HG03378 (cell line): Measurements from ENCODE around the gene PLCE1.

Experiments used
- ATAC-seq: cut with Tn5 transposase; IDR thresholded peaks from one replicate; pipeline ENCODE4 v1.9.1; 2021; ENCODE audit warnings: mild to moderate bottlenecking, moderate library complexity; ENCODE audit not compliant: unreplicated experiment

PLCE1 gene

DNA sequence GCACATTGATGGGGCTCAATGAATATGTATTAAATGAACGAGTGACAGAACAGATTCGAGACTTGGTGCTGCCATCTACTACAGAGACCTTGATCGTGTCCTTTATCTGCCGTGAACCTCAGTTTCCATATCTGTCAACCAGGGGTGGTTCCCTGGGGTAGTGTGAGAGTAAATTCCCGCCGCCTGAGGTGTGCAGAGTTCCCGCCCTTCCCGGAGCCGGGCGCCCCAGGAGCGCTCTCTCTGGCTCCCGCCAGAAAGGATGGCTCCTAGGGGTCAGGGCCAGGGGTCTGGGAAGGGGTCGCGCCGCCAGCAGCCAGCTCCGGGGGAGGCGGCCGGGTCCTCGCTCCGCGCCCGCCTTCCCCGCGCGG, 333 bp upstream of the PLCE1 start:
- no peak for ATAC-seq

DNA sequence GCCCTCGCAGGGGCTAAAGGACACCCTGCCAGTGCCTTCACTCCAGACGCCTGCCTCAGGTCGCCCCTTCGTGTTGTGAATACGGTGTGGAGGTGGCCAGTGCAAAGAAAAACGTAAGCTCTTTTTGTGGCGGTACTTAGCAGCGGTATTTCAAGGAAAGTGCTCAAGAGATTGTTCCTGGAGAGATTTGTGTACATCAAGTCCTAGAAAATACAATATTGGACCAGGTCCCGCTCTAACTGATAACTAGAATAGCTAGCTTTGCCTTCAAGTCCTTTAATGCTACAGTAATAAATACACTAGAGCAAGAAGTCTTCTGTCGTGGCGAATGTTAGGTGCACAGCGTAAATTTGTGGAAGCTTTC, 689 bp downstream of the PLCE1 start:
- ATAC-seq, result no peak

DNA sequence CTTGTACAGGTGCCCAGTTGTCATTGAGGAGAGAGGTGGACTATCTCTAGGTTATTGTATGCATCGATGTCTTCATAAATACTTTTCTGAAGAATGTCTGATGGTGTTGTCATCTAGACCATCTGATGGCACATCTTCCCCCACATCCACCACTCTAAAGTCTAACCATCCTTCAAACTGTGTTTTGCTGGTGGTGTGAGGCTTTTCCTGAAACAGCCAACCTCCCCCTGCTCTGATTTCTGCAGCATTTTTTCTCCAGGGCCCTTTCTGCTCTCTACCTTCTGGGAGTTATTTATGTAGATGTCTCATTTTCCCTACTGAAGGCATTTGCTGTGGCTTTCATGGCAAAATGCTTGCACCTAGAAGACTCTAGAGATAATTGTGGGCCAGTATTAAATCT, 1.5 kb downstream of the PLCE1 start:
- ATAC-seq, result no peak

DNA sequence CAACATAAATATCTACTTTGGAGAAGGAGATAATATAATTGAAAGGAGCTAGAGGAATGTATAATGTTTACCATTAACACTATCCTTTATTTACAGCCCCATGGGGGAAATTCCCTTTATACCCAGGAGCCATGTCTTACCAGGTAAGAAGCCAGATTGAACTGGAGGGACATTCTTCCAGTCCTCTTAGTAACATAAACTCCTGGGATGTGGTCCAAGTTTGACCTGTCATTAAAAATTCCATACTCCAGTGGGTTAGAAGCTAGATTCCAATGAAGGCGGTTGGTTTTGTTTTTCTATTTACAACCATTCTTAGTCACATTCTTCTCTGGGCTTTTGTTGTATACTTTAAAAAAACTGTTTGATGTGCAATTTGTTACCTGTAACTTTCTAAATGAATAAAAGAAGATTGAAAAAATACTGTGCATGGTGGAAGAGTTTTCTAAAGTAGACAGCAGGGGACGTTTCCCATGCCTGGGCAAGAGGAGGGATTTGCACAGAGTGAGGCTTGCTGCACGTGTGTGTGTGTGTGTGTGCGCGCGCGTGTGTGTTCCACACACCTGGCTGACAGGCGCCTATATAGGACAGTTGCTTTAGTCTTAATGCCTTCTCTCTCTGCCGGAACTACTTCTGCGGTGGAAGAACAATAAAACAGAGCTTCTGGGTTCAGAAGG, 2.0 kb downstream of the PLCE1 start:
- ATAC-seq, result no peak

DNA sequence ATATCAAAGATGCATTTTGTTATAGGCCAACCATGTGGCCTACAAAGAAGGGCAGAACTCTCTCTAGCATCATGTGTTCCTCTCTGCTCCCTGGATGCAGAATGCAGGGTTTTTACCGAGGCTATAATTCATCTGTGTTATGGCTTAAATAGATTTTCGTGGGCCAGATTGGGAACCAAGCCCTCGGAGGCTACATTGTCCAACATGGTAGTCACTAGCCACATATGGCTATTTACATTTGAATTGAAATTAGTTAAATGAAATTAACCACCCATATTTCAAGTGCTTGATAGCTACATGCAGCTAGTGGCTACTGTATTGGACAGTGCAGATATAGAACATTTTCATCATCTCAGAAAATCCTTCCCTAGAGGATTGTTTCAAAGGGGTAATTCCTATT, 2.8 kb downstream of the PLCE1 start:
- ATAC-seq, result no peak

DNA sequence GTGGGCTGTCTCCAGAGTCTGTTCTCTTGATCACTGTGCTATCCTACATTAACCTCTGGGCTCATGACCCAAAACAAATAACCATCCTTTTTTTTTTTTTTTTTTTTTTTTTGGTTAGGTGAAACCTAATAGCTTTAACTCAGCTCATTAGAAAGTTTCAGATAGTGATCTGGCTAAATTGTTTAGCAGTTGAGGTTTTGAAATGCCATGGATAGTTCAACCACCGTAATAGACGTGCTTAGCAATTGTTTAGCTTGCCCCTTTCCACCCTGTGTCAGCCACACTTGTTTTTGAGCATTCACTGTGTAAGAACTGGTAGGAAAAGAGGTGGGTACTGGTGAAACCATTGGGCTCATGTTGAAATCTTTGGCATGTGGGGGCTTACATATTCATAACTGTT, 3.8 kb downstream of the PLCE1 start:
- no peak for ATAC-seq

DNA sequence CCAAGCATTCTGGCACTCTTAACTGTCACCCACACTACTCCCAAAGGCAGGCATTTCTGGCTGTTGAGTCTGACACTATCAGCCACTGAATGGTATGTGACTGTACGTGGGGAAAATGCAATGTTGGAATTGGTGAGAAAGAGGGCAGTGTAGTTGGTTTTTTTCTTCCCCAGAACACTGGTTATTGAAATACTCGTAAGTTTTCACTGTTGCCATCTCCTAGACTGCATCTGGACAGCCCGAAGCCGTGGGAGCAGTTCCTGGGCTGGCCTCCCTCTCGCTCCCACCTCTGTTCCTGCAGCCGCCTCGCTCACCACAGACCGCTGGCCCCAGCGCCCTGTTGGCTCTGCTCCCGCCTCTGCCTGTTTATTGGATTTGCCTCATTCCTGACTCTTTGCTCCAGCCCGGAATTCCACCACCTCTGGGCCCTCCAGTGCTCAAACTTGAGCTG, 5.7 kb downstream of the PLCE1 start:
- ATAC-seq, result no peak

DNA sequence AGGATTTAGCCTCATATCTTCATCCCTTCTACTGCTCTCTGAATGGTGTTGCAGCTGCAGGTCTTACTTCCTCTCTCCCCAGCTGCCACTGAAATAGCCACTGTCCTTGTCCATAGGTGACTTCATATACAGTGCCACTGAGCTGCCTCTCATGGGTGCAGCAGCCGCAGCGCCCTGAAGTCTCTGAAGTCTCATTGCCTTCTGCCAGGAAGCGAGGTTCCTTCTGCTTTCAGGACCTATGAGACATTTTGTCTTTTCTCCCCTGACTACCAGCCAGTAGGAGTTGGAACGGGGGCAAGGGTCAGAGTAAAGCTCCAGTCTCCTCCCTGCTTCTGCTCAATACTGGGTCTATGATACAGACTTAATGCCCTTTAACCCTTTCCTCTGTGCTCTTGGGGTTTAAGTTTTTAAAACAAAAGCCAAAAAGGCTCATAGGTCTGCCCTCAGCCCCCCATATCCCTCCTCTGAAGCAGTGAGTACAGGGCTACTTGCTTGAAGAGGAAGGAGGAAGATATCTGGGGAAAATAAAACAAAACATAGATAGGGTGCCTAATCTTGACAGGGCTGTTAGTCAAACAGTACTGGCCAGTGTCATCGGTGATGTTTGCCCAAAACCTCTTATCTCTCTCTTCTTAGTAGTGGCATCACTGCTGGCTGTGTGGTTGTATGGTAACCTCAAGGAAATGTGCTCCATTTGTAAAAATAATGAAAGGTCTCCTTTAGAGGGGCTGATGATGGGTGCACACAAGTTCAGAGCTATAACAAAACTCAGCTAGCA, 7.1 kb downstream of the PLCE1 start:
- no peak for ATAC-seq

DNA sequence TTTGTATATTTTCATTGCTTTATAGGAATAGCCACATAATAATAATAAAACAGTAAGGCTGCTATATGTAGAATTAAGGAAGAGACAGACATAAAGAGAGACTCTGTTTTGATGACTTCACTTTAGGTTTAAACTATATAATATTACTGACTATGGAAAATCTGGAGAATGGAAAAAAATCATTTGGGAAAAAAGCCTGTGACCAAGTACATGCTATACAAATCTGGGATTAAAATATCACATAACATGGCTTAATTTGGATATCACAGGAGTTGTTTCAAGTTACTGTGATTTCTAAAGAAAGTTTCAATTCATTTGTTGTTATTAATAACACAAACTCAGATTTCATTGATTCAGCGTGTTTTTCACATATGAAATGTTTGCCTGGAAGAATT, 7.7 kb downstream of the PLCE1 start:
- no peak for ATAC-seq

DNA sequence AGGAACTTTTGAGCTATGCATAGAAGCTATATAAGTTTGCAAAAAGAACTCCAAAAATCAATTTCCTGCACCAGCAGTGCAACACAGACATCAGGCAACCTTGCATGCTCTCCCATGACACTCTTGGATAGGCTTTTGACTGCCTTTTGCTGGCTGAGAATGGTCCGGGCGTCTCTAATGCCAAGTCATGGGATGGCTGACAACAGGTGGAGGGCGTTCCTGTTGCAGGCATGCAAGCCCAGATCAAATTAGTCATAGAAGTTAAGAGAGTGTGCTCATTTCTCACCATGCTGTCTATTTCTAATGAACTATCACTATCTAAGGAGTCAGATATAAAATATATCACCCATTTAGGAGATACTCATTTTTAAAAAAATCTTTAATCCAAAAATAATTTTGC, 8.4 kb downstream of the PLCE1 start:
- no peak for ATAC-seq

DNA sequence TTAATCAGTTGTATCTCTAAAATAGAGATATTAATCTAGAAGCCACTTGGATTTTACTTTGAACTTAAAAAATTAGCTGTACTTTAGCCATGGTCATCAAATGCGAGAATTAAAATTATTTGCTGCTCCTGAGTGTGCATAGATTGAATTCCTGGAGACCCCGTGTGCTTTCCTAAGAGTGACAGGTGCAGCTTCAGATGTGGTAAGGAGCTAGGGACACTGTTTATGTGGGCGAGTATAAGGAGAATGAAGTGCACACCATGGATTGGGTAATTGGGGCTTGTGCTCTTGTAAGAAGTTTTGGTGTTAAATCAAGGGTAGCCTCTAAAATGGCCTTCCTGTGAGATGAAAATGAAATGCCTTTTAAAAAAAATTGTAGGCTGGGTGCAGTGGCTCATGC, 9.8 kb downstream of the PLCE1 start:
- no peak for ATAC-seq

DNA sequence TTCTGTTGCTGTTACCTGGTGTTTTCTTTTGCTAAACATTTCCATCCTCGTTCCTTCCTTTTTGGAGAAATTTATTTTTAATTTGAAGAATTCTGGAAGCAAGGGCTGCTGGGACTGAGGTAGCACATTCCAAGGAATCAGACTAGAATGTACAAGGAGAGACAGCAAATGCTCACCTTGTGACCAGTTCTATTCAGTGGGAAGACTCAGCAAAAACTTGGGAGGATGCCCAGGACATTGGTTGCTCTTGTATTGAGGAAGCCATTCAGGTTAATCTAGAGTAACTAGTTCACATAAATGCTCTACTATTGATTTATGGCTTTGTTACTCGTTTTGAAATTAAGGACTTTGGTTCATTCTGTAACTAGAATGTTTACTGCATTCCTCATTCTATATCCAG, 11.3 kb downstream of the PLCE1 start:
- ATAC-seq, result no peak

DNA sequence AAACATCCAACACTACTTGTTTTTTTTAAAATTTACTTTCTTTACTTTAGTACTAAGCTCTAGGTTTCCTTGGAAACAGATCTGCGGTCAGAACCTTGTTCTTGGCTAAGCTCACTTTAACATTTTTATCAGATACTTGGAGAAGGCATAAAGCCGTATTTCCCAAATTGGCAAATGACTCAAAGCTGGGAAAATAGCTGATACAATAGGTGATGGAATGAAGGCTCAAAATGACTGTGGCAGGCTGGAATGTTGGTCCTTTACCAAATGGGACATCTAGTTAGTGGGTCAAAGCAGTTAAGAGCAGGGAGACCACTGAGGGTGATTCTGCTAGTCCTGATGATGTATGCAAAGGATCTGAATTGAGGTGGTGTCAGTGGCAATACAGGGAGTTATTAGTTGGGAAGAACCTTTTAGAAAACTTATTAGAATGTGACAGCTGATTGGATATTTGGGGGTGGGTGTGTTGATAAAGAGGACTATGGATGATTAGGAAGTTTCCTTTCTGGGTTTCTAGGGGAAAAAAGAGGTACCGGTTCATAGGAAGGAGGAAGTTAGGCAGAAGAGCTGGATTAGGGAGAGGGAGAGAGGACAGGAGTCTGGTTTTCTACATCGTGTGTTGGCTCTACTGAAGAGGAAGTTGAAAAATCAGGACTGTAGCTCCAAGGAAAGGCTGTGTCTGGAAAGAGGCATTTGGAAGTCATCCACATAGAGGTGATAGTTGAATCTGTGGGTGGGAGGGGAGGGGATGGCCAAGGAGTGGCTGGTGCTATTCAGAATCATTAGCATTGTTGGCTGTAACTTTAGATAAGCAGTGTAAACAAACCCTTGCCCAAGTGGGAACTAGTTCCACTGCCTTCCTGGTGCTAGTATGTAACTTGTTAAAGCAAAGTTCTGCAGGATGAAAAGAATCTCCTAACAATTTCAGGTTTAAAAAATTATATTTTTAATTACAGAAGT, 13.1 kb downstream of the PLCE1 start:
- ATAC-seq, result no peak

DNA sequence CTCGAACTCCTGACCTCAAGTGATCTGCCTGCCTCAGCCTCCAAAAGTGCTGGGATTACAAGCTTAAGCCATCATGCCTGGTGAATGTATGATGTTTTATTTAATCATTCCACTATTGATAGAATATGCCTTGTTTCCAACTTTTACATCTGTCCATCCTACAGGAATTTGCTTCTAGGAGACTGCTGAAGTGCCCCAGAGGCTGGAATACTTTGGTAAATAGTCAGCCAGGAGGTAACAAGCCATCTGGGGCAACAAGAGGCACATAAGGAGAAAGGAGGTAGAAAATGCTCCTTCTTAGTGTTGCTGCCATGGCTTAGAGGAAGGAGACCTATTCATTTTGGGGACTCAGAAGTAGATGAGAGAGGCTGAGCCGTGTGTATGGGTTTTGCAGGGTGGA, 14.8 kb downstream of the PLCE1 start:
- ATAC-seq, result no peak

DNA sequence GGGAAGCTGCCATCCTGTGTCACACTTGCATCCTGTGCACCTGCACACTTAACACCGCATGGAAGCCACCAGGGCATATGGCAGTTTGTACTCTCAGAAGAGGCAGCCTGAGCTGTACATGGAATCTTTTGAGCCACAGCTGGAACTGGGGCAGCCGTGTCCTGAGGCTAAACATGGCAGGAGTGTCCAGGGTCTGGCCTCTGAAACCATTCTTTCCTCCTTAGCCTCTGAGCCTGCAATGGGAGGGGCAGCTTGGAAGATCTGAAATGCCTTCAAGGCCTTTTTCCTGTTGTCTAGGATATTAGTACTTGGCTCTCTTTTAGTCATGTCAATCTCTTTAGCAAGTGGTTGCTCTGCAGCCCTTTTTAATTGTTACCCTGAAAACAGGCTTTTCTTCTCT, 16.4 kb downstream of the PLCE1 start:
- ATAC-seq, result no peak

DNA sequence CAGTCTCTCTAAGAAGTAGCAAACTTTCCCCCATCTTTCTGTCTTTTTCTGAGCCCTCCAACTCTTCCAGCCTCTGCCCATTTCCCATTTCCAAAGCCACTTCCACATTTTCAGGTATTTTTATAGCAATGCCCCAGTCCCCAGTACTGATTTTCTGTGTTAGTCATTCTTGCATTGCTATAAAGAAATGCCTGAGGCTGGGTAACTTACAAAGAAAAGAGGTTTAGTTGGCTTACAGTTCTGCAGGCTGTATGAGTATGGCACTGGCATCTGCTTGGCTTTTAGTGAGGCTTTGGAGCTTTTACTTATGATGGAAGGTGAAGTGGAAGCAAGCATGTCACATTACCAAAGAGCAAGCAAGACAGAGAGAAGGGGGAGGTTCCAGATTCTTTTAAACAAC, 17.2 kb downstream of the PLCE1 start:
- ATAC-seq, result no peak

DNA sequence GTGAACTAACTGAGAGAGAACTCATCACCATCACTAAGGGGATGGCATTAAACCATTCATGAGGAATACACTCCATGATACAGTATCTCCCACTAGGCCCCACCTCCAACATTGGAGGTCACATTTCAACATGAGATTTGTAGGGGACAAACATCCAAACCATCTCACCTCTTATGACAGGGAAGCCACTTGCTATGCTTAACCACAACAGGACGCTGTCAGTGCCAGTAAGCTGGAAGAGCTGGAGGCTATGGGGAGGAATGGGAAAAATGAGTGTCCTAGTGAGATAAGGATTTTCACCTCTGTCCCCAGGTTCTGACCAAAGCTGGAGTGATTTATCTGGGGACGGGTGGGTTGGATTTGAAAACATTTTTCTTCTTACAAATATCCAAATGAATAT, 17.6 kb downstream of the PLCE1 start:
- ATAC-seq, result no peak

DNA sequence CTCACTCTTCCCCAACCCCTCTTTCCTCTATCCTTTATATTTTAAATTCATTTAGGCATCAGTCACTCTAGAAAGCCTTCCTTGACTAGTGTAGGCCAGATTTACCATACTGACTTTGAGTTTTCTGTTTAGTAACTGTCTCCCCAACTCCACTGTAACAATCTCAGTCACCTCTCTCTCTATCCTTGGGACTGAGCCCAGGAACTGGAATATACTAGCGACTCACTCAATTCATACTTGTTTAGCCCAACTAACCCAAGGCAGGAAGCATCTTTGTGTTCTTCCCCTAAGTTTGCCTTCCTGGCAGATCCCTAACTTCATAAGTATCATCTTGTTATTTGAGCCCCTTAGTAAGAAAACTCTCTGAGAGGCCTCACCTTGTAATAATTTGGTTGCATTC, 19.1 kb downstream of the PLCE1 start:
- no peak for ATAC-seq

DNA sequence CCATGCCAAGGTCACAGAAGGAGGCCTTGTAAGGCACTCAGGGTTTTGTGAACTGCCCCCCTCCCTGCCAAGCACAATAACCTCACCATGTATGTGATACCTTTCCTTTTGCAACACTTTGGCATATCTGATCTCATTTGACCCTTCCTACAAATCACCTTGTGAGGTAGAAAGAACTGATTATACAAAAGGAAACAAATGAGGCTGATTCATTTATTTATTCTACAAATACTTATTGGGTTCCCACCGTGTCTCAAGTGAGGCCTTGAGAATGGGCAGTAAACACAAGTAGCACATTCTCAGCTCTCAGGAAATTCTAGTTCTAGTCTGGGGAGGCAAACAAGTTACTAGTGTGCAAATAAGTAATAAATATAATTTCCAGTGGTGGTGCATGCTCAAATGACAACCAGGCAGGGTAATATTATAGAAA, 19.6 kb downstream of the PLCE1 start:
- ATAC-seq, result no peak

DNA sequence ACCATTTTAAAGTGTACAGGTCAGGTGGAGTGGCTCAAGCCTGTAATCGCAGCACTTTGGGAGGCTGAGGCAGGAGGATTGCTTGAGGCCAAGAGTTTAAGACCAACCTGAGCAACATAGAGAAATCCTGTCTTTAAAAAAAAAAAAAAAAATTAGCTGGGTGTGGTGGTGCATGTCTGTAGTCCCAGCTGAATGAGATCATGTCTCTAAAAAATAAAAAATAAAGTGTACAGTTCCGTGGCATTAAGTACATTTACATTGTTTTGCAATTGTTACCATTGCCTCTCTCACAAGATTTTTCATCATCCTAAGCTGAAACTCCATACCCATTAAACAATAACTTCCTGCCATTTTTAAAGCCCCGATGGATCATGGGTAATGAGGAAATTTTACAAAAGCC, 20.6 kb downstream of the PLCE1 start:
- no peak for ATAC-seq
